Natural killer cell (primary cell): ENCODE results near the gene PNPT1. TPM values are rescaled to one million over a fixed set of nuclear protein-coding genes. Genes with fewer than 3 reads are reported as not detected.
"Not testable (repeated sequence)": the region's sequence is repeated elsewhere in the genome, so short reads cannot be mapped to it uniquely, and the experiment has no call there.

Source experiments
- ATAC-seq, 3 donors: fragments of 150-1000 bp in 2 of 3; fragments of 200-7000 bp in 1 of 3; cut with Tn5 transposase; 1 replicate in 1 of 3; 2 replicates in 2 of 3; pipeline ENCODE4 v1.10.0; 2021; ENCODE audit warnings: mild to moderate bottlenecking in 2 of 3, moderate library complexity in 2 of 3
- DNase-seq, 2 donors: peaks; one replicate each; pipeline versions ENCODE4 v3.0.0 to v3.0.0-alpha.2; 2013 to 2021; ENCODE audit warnings: mixed read lengths in 1 of 2
- H3K27ac ChIP-seq: one replicate; pipeline ENCODE4 v1.5.1; 2013; ENCODE audit warnings: mild to moderate bottlenecking, low read length
- H3K27me3 ChIP-seq: one replicate; pipeline ENCODE4 v1.6.1; 2013; ENCODE audit warnings: low read length; ENCODE audit not compliant: control insufficient read depth, insufficient read depth
- H3K36me3 ChIP-seq: one replicate; pipeline ENCODE4 v1.6.1; 2013; ENCODE audit warnings: low read length; ENCODE audit not compliant: control insufficient read depth, insufficient read depth
- H3K4me1 ChIP-seq: one replicate; pipeline ENCODE4 v1.6.1; 2013; ENCODE audit warnings: low read length; ENCODE audit not compliant: control insufficient read depth, insufficient read depth
- H3K4me3 ChIP-seq: one replicate; pipeline ENCODE4 v1.5.1; 2013; ENCODE audit warnings: low read length
- H3K9me3 ChIP-seq: one replicate; pipeline ENCODE4 v1.6.1; 2013; ENCODE audit warnings: low read length; ENCODE audit not compliant: control insufficient read depth, insufficient read depth
- H3K27ac Mint-ChIP-seq, 2 donors: one replicate each; pipeline ENCODE4 v1.8.0; 2022; ENCODE audit warnings: mild to moderate bottlenecking in 2 of 2, mixed read lengths in 2 of 2, moderate library complexity in 1 of 2
- H3K27me3 Mint-ChIP-seq, 2 donors: one replicate each; pipeline ENCODE4 v1.8.0; 2022; ENCODE audit warnings: low read depth in 2 of 2, mixed read lengths in 2 of 2
- H3K36me3 Mint-ChIP-seq: one replicate; pipeline ENCODE4 v1.8.0; 2022; ENCODE audit warnings: mixed read lengths
- H3K4me1 Mint-ChIP-seq, 2 donors: one replicate each; pipeline ENCODE4 v1.8.0; 2022; ENCODE audit warnings: mixed read lengths in 2 of 2
- H3K4me3 Mint-ChIP-seq: one replicate; pipeline ENCODE4 v1.8.0; 2022; ENCODE audit warnings: mild to moderate bottlenecking, moderate library complexity, mixed read lengths
- H3K9me3 Mint-ChIP-seq, 2 donors: one replicate each; pipeline ENCODE4 v1.8.0; 2022; ENCODE audit warnings: mixed read lengths in 2 of 2
- CTCF ChIP-seq: fragments of 200-600 bp; IDR thresholded peaks from one replicate; pipeline ENCODE4 v1.8.0; 2022; ENCODE audit warnings: antibody characterized with exemption
- WGBS: methylation state at CpG from one replicate; pipeline ENCODE4 v1.1.7; 2013; ENCODE audit warnings: missing lambda C conversion rate; ENCODE audit not compliant: insufficient coverage; 5-methylcytosine and 5-hydroxymethylcytosine counted together
- intact Hi-C: fragments of 100-400 bp; cut with micrococcal nuclease; formaldehyde crosslinking; loops from one replicate; pipeline ENCODE4 v1.14.2; 2022
- total RNA-seq, 4 donors: library from RNA; stranded (reverse); fragments of 120-200 nt in 1 of 4; gene quantifications; one replicate each; pipeline versions ENCODE4 v1.2.3 to v1.2.4, GENCODE V29; 2013 to 2022

Gene PNPT1
- total RNA-seq, 3 donors from 2014 or later (not counting 1 experiment from before 2014, with no cell fraction given), result 11.3 to 14.2 (median 12.5) TPM

- ATAC-seq, result no peak
- no peak for TF ChIP-seq CTCF
Observed at GRCh38 chr2:55715626-55716025, 22.0 kb upstream of the PNPT1 start.

GRCh38 chr2:55715178-55715577, 21.5 kb upstream of the PNPT1 start:
- intact Hi-C loops, result loop anchor here (10.0 kb wide), 1 partner anchor 1800 kb away; no protein-coding TSS in a partner anchor
- WGBS, result 88% methylated on average over 2 of the region's 3 CpGs
- not testable (repeated sequence) for ATAC-seq, H3K9me3 ChIP-seq, H3K27ac Mint-ChIP-seq, H3K4me3 Mint-ChIP-seq, H3K4me1 ChIP-seq, H3K27me3 ChIP-seq, H3K4me3 ChIP-seq, H3K27ac ChIP-seq, H3K36me3 ChIP-seq, DNase-seq, H3K9me3 Mint-ChIP-seq, H3K4me1 Mint-ChIP-seq, H3K36me3 Mint-ChIP-seq
- H3K27me3 Mint-ChIP-seq, result peaks cover 11 to 17% of the 10 kb centered on the region in 2 donors

More at GRCh38 chr2:55715626-55716025, 22.0 kb upstream of the PNPT1 start:
- H3K9me3 Mint-ChIP-seq, result no peaks in the 10 kb centered on the region
- no peaks in the 10 kb centered on the region for H3K4me1 Mint-ChIP-seq
- intact Hi-C loops, result loop anchor here (10.0 kb wide), 1 partner anchor 1799 kb away; no protein-coding TSS in a partner anchor
- no peaks in the 10 kb centered on the region for H3K36me3 ChIP-seq
- H3K9me3 ChIP-seq, result no peaks in the 10 kb centered on the region
- H3K4me3 ChIP-seq, result no peak overlapping the region
- peaks cover 11 to 17% of the 10 kb centered on the region in 2 donors for H3K27me3 Mint-ChIP-seq
- H3K4me1 ChIP-seq, result no peaks in the 10 kb centered on the region
- no peaks in the 10 kb centered on the region for H3K27me3 ChIP-seq
- no peaks in the 10 kb centered on the region for H3K36me3 Mint-ChIP-seq
- no peak overlapping the region for H3K27ac Mint-ChIP-seq
- DNase-seq, result no peak
- no peak overlapping the region for H3K27ac ChIP-seq
- WGBS, result 87% methylated on average over 4 of the region's 4 CpGs
- H3K4me3 Mint-ChIP-seq, result no peak overlapping the region

- intact Hi-C loops, result loop anchor here (10.0 kb wide), 1 partner anchor 1802 kb away; no protein-coding TSS in a partner anchor
- H3K27ac ChIP-seq, result no peak overlapping the region
- Mint-ChIP-seq H3K27me3 (peaks cover 11 to 23% of the 10 kb centered on the region in 2 donors), H3K27ac (no peak overlapping the region), H3K4me1 (no peaks in the 10 kb centered on the region), H3K36me3 (no peaks in the 10 kb centered on the region), H3K9me3 (no peaks in the 10 kb centered on the region), H3K4me3 (no peak overlapping the region)
- H3K4me1 ChIP-seq, result no peaks in the 10 kb centered on the region
- 85% methylated on average over 6 of the region's 6 CpGs for WGBS
- no peaks in the 10 kb centered on the region for H3K36me3 ChIP-seq
- no peak overlapping the region for H3K4me3 ChIP-seq
- TF ChIP-seq CTCF, result no peak
- no peak for DNase-seq
- no peak for ATAC-seq
- H3K9me3 ChIP-seq, result no peaks in the 10 kb centered on the region
- no peaks in the 10 kb centered on the region for H3K27me3 ChIP-seq
Observed at GRCh38 chr2:55712477-55713060, 18.9 kb upstream of the PNPT1 start.

- TF ChIP-seq CTCF, result no peak
- Histone ChIP-seq H3K9me3 (no peaks in the 10 kb centered on the region), H3K4me1 (no peaks in the 10 kb centered on the region), H3K27me3 (no peaks in the 10 kb centered on the region), H3K4me3 (no peak overlapping the region), H3K27ac (no peak overlapping the region), H3K36me3 (no peaks in the 10 kb centered on the region)
- ATAC-seq (no peak), DNase-seq (no peak)
- Mint-ChIP-seq H3K4me3 (no peak overlapping the region), H3K27ac (no peak overlapping the region), H3K4me1 (no peaks in the 10 kb centered on the region), H3K27me3 (peaks cover 5 to 7% of the 10 kb centered on the region in 2 donors), H3K36me3 (no peaks in the 10 kb centered on the region), H3K9me3 (no peaks in the 10 kb centered on the region)
- intact Hi-C loops, result loop anchor here (10.0 kb wide), 1 partner anchor 1805 kb away; no protein-coding TSS in a partner anchor
Observed at GRCh38 chr2:55710025-55710424, 16.4 kb upstream of the PNPT1 start.
